Endothelial cell of umbilical vein (primary cell): ENCODE data around the gene TRMT1. TPM values are rescaled to one million over a fixed set of nuclear protein-coding genes. Genes with fewer than 3 reads are reported as not detected.

Experiments used
- BruUV-seq: library from RNA; stranded (reverse); fragments of 400-500 nt; replicated peaks from 2 replicates; lab custom pipeline; 2021; lab: Mats Ljungman, UMichigan
- CTCF ChIA-PET: fragments of 300-600, 350-600 bp; sonication (Branson Sonifier 250); formaldehyde crosslinking; loops from one replicate; lab custom pipeline; 2021; ENCODE audit warnings: antibody characterized with exemption, inconsistent platforms; lab: Charles Lee
- POLR2A ChIA-PET: fragments of 300-600, 350-600 bp; sonication (Branson Sonifier 250); formaldehyde crosslinking; loops from one replicate; lab custom pipeline; 2021; ENCODE audit warnings: antibody characterized with exemption, inconsistent platforms; lab: Charles Lee
- DNase-seq: peaks from one replicate; pipeline ENCODE4 v3.0.0-alpha.2; 2011; ENCODE audit warnings: low read depth, low spot score
- FAIRE-seq: peaks from 2 replicates; lab custom pipeline; 2011; peaks lifted over from hg19 to GRCh38; lab: Jason Lieb, UNC
- H2AFZ ChIP-seq: 2 replicates; pipeline ENCODE4 v1.6.0; 2012; ENCODE audit warnings: low read depth, low read length, control low read depth, inconsistent platforms
- H3K27ac ChIP-seq: 2 replicates; pipeline ENCODE4 v1.5.1; 2011; ENCODE audit warnings: low read depth, mild to moderate bottlenecking, control low read depth, low read length, moderate library complexity; ENCODE audit not compliant: insufficient read depth
- H3K27me3 ChIP-seq, 2 experiments: 2 replicates each; pipeline versions ENCODE4 v1.6.0 to v1.6.1; 2011; ENCODE audit warnings: low read length in 2 of 2, mixed read lengths in 1 of 2; ENCODE audit not compliant: control insufficient read depth in 2 of 2, insufficient read depth in 2 of 2
- H3K36me3 ChIP-seq, 2 experiments: 2 replicates in 1 of 2; 3 replicates in 1 of 2; pipeline ENCODE4 v1.5.1; 2011; ENCODE audit warnings: low read length in 2 of 2, mild to moderate bottlenecking in 1 of 2, moderate library complexity in 1 of 2; ENCODE audit not compliant: control insufficient read depth in 2 of 2, insufficient read depth in 2 of 2; ENCODE audit errors: extremely low read depth in 1 of 2
- H3K4me1 ChIP-seq: 3 replicates; pipeline ENCODE4 v1.5.1; 2011; ENCODE audit warnings: mild to moderate bottlenecking, low read length; ENCODE audit not compliant: control insufficient read depth, insufficient read depth; ENCODE audit errors: extremely low read depth
- H3K4me2 ChIP-seq: 2 replicates; pipeline ENCODE4 v1.6.1; 2011; ENCODE audit warnings: low read length, control low read depth, mixed read lengths; ENCODE audit not compliant: insufficient read depth
- H3K4me3 ChIP-seq, 3 experiments: fragments of 200-600 bp in 1 of 3; sonication (generic), shearing (Covaris generic) in 1 of 3; replicated peaks in 1 of 3; 2 replicates each; pipeline ENCODE4 v1.5.1; 2011 to 2016; ENCODE audit warnings: control low read depth in 3 of 3, low read length in 3 of 3, mild to moderate bottlenecking in 2 of 3, inconsistent platforms in 1 of 3, low read depth in 1 of 3, moderate library complexity in 1 of 3; ENCODE audit not compliant: insufficient read depth in 1 of 3
- H3K79me2 ChIP-seq: 2 replicates; pipeline ENCODE4 v1.6.0; 2012; ENCODE audit warnings: low read length, inconsistent platforms; ENCODE audit not compliant: control insufficient read depth, insufficient read depth
- H3K9ac ChIP-seq: replicated peaks from 2 replicates; pipeline ENCODE3; 2011; ENCODE audit warnings: low read length, control low read depth; ENCODE audit not compliant: insufficient read depth; ENCODE audit errors: extremely low read depth
- H3K9me1 ChIP-seq: replicated peaks from 3 replicates; pipeline ENCODE4 v1.6.0; 2011; ENCODE audit warnings: mild to moderate bottlenecking, low read length; ENCODE audit not compliant: control insufficient read depth, insufficient read depth; ENCODE audit errors: extremely low read depth
- H3K9me3 ChIP-seq: replicated peaks from 2 replicates; pipeline ENCODE4 v1.5.1; 2012; ENCODE audit warnings: low read length, inconsistent platforms; ENCODE audit not compliant: control insufficient read depth, insufficient read depth
- H4K20me1 ChIP-seq: replicated peaks from 2 replicates; pipeline ENCODE3; 2011; ENCODE audit warnings: mild to moderate bottlenecking, low read length; ENCODE audit not compliant: control insufficient read depth, insufficient read depth; ENCODE audit errors: extremely low read depth
- EZH2 ChIP-seq: IDR thresholded peaks from 2 replicates; pipeline ENCODE4 v1.6.1; 2012; ENCODE audit warnings: borderline replicate concordance, low read depth, mild to moderate bottlenecking, moderate library complexity, low read length, inconsistent platforms; ENCODE audit not compliant: severe bottlenecking
- FOS ChIP-seq: IDR thresholded peaks from 2 replicates; pipeline ENCODE4 v1.6.1; 2011; ENCODE audit warnings: mild to moderate bottlenecking, low read length, moderate library complexity, borderline replicate concordance; ENCODE audit not compliant: insufficient read depth
- GATA2 ChIP-seq: IDR thresholded peaks from 2 replicates; pipeline ENCODE4 v1.7.0; 2011; ENCODE audit warnings: low read depth, mild to moderate bottlenecking, moderate library complexity, mixed read lengths, low read length; ENCODE audit not compliant: insufficient read length, insufficient read depth
- JUN ChIP-seq: IDR thresholded peaks from 2 replicates; pipeline ENCODE4 v1.6.1; 2011; ENCODE audit warnings: borderline replicate concordance, low read depth; ENCODE audit not compliant: insufficient read length, insufficient read depth
- MYC ChIP-seq: IDR thresholded peaks from one replicate; pipeline ENCODE4 v1.6.1; 2011; ENCODE audit warnings: mild to moderate bottlenecking, low read depth, low read length
- POLR2A ChIP-seq: IDR thresholded peaks from 2 replicates; pipeline ENCODE4 v1.6.1; 2012; ENCODE audit warnings: low read depth, mild to moderate bottlenecking, control low read depth, low read length
- POLR2AphosphoS5 ChIP-seq: IDR thresholded peaks from 2 replicates; pipeline ENCODE4 v1.6.1; 2012; ENCODE audit warnings: low read depth, mild to moderate bottlenecking, control low read depth, low read length, moderate library complexity; ENCODE audit not compliant: insufficient read depth
- dilution Hi-C: fragments of 300-500 bp; cut with MboI; formaldehyde crosslinking; loops from one replicate; pipeline ENCODE4 v1.15.0; 2019; ENCODE audit warnings: low sequenced_read_pairs; ENCODE audit not compliant: extremely low pct_ligation_motif_present
- intact Hi-C: fragments of 100-400 bp; cut with micrococcal nuclease; formaldehyde crosslinking; loops from one replicate; pipeline ENCODE4 v1.10.0; 2022
- polyA plus RNA-seq, 4 experiments: library from polyadenylated mRNA; depleted of rRNA in 3 of 4; stranded (reverse) in 3 of 4; unstranded in 1 of 4; fragments of >200 nt; gene quantifications; 2 replicates each; pipeline versions ENCODE4 v1.2.1 to v1.2.3, GENCODE V29; 2011 to 2012; ENCODE audit warnings: missing spikeins in 1 of 4
- total RNA-seq: library from RNA; stranded (reverse); gene quantifications from 2 replicates; pipeline ENCODE4 v1.2.3, GENCODE V29; 2021
- TF ChIP-seq, protein P1 (sequence below), 2 donors: IDR thresholded peaks; 1 replicate in 1 of 2; 2 replicates in 1 of 2; pipeline ENCODE4 v1.5.1; 2011; ENCODE audit warnings: low read length in 2 of 2, mild to moderate bottlenecking in 2 of 2, moderate library complexity in 2 of 2, control low read depth in 1 of 2, inconsistent platforms in 1 of 2, low read depth in 1 of 2; ENCODE audit not compliant: insufficient read depth in 1 of 2; ENCODE audit errors: extremely low read depth in 1 of 2
- TF ChIP-seq, protein P2 (sequence below): IDR thresholded peaks from 2 replicates; pipeline ENCODE4 v1.6.1; 2011; ENCODE audit not compliant: insufficient read depth, insufficient read length

The TRMT1 gene
- total and polyA plus RNA-seq, 2 donors (not counting 3 experiments of a cell fraction or from before 2014, with no cell fraction given) = 46.3 to 53.0 TPM

DNA sequence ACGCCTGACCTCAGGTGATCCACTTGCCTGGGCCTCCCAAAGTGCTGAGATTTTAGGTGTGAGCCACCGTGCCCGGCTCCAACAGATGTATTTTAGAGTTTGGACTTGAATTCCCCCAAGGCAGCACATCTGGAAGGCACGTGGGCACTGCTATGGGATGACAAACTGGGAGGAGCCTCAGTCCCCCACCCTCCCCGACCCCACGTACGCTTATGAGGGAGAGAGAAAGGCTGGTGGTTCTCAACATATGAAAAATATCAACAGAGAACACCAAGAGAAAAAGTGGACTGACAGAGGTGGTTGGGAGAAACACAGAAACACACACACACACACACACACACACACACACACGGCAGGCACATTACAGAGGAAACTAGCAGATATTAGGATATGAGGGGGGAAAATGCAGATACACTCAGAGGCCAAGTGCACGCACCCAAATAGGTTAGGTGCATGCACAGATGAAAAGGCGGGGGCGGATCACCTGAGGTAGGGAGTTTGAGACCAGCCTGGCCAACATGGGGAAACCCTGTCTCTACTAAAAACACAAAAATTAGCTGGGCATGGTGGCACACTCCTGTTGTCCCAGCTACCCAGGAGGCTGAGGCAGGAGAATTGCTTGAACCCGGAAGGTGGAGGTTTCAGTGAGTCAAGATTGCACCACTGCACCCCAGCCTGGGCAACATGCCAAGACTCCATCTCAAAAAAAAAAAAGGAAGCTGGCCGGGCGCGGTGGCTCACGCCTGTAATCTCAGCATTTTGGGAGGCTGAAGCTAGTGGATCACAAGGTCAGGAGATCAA lies 30.4 kb upstream of the TRMT1 start:
- dilution Hi-C loops = no loop called here
- Histone ChIP-seq H3K79me2 (peaks cover 12% of the 10 kb centered on the region), H3K4me1 (peaks cover under 1% of the 10 kb centered on the region), H3K9me1 (no peaks in the 10 kb centered on the region), H4K20me1 (no peaks in the 10 kb centered on the region), H3K27ac (no peak overlapping the region), H2AFZ (no peak overlapping the region), H3K36me3 (peaks cover 4 to 6% of the 10 kb centered on the region in 2 experiments), H3K27me3 (no peaks in the 10 kb centered on the region), H3K4me3 (no peak overlapping the region), H3K9ac (no peak overlapping the region), H3K9me3 (no peaks in the 10 kb centered on the region), H3K4me2 (no peak overlapping the region)
- no peak for TF ChIP-seq JUN
- TF ChIP-seq, protein P1, sequence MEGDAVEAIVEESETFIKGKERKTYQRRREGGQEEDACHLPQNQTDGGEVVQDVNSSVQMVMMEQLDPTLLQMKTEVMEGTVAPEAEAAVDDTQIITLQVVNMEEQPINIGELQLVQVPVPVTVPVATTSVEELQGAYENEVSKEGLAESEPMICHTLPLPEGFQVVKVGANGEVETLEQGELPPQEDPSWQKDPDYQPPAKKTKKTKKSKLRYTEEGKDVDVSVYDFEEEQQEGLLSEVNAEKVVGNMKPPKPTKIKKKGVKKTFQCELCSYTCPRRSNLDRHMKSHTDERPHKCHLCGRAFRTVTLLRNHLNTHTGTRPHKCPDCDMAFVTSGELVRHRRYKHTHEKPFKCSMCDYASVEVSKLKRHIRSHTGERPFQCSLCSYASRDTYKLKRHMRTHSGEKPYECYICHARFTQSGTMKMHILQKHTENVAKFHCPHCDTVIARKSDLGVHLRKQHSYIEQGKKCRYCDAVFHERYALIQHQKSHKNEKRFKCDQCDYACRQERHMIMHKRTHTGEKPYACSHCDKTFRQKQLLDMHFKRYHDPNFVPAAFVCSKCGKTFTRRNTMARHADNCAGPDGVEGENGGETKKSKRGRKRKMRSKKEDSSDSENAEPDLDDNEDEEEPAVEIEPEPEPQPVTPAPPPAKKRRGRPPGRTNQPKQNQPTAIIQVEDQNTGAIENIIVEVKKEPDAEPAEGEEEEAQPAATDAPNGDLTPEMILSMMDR (IDR thresholded peaks at IDR 0.05; ENCODE audit: extremely low read depth in 1 of 2, insufficient read depth in 1 of 2, low read depth in 1 of 2, low read length in 2 of 2) = no peak
- TF ChIP-seq GATA2 = no peak
- no peak for TF ChIP-seq POLR2AphosphoS5
- no peak for TF ChIP-seq POLR2A
- TF ChIP-seq, protein P2, sequence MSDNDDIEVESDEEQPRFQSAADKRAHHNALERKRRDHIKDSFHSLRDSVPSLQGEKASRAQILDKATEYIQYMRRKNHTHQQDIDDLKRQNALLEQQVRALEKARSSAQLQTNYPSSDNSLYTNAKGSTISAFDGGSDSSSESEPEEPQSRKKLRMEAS = no peak
- TF ChIP-seq FOS = no peak
- TF ChIP-seq EZH2 = no peak
- TF ChIP-seq MYC = no peak
- no peak for DNase-seq
- no TSS peak for BruUV-seq
- FAIRE-seq = peak; percentile 8
- ChIA-PET POLR2A (no interaction called here), CTCF (interaction anchor here (0.7 to 1.5 kb wide), 4 partner anchors 27 to 169 kb away, joined by 3 to 5 read pairs (median 4); no protein-coding TSS in a partner anchor)
- intact Hi-C loops = no loop called here
